Lung (tissue), 12 donors: Measurements from ENCODE around the gene PSMB5. TPM values are rescaled to one million over a fixed set of nuclear protein-coding genes. Genes with fewer than 3 reads are reported as not detected.
A peak's percentile ranks its signal among the peaks of the same experiment; 100 is the strongest.

Source experiments
- ATAC-seq: fragments of 200-7000 bp; cut with Tn5 transposase; one replicate; pipeline ENCODE4 v1.9.1; 2020; ENCODE audit warnings: moderate number of reproducible peaks; ENCODE audit not compliant: insufficient read depth, low FRiP score
- DNase-seq, 3 donors: peaks; one replicate each; pipeline ENCODE4 v3.0.0-alpha.2; 2013 to 2017
- H3K27ac ChIP-seq, 2 donors: one replicate each; pipeline ENCODE4 v1.5.1; 2013; ENCODE audit warnings: mild to moderate bottlenecking in 2 of 2, moderate library complexity in 2 of 2, control low read depth in 1 of 2, inconsistent platforms in 1 of 2, low read depth in 1 of 2, low read length in 1 of 2
- H3K27me3 ChIP-seq, 3 donors: one replicate each; pipeline ENCODE4 v1.5.1; 2013; ENCODE audit warnings: low read length in 2 of 3; ENCODE audit not compliant: control insufficient read depth in 3 of 3, insufficient read depth in 3 of 3
- H3K36me3 ChIP-seq, 4 donors: one replicate each; pipeline ENCODE4 v1.5.1; 2013; ENCODE audit warnings: low read length in 4 of 4, mild to moderate bottlenecking in 1 of 4, moderate library complexity in 1 of 4; ENCODE audit not compliant: control insufficient read depth in 4 of 4, insufficient read depth in 4 of 4
- H3K4me1 ChIP-seq, 5 donors: one replicate each; pipeline ENCODE4 v1.5.1; 2013; ENCODE audit warnings: low read length in 5 of 5, mild to moderate bottlenecking in 2 of 5, moderate library complexity in 1 of 5; ENCODE audit not compliant: control insufficient read depth in 5 of 5, insufficient read depth in 5 of 5
- H3K4me3 ChIP-seq: one replicate; pipeline ENCODE4 v1.5.1; 2013; ENCODE audit warnings: mild to moderate bottlenecking, control low read depth, moderate library complexity
- H3K9ac ChIP-seq, 2 donors: one replicate each; pipeline ENCODE4 v1.5.1; 2013; ENCODE audit warnings: low read length in 2 of 2, control low read depth in 1 of 2; ENCODE audit not compliant: insufficient read depth in 1 of 2
- H3K9me3 ChIP-seq, 4 donors: one replicate each; pipeline ENCODE4 v1.5.1; 2013; ENCODE audit warnings: low read length in 3 of 4, mild to moderate bottlenecking in 1 of 4, moderate library complexity in 1 of 4; ENCODE audit not compliant: control insufficient read depth in 4 of 4, insufficient read depth in 3 of 4
- CTCF ChIP-seq: IDR thresholded peaks from 2 replicates; pipeline ENCODE4 v1.5.1; 2012; ENCODE audit warnings: mild to moderate bottlenecking; ENCODE audit errors: control extremely low read depth, extremely low read depth
- WGBS, 2 donors: extraction: QIAGEN DNeasy Blood & Tissue Kit; methylation state at CpG; one replicate each; pipeline ENCODE4 v1.1.7; 2013; 5-methylcytosine and 5-hydroxymethylcytosine counted together
- polyA plus RNA-seq, 2 donors: library from polyadenylated mRNA; stranded (reverse); fragments of 200-250 nt; gene quantifications; one replicate each; pipeline ENCODE4 v1.2.1, GENCODE V29; 2013
- total RNA-seq, 2 donors: library from RNA; depleted of rRNA in 1 of 2; stranded (reverse); fragments of >200 nt in 1 of 2; gene quantifications; one replicate each; pipeline ENCODE4 v1.2.1, GENCODE V29; 2014 to 2021
- donor health status: control.
- donor health status: control.
- donor health status: Bipolar disorder and iron deficiency.
- donor health status: healthy.
- donor health status: DM: yes; HTN: yes; CAD: no.

PSMB5 gene
- total and polyA plus RNA-seq, 4 donors, result 64.8 to 147 (median 101) TPM

- ATAC-seq, result no peak
- H3K9ac ChIP-seq, result peak overlapping the region in 1 of 2 donors; percentile 84
- H3K9me3 ChIP-seq, result no peaks in the 10 kb centered on the region
- no peak for TF ChIP-seq CTCF
- H3K4me1 ChIP-seq, result peaks cover 0 to 47% (median 23%) of the 10 kb centered on the region in 5 donors
- 56 to 70% methylated on average over 8 of the region's 8 CpGs for WGBS, 2 donors
- DNase-seq, result no peak
- peaks cover 0 to 13% (median 2%) of the 10 kb centered on the region in 4 donors for H3K36me3 ChIP-seq
- H3K27me3 ChIP-seq, result no peaks in the 10 kb centered on the region
- peak overlapping the region; percentile 70 to 94 for H3K27ac ChIP-seq
- H3K4me3 ChIP-seq, result peak overlapping the region; percentile 20
Observed at GRCh38 chr14:22979748-22980392, 54.8 kb downstream of the PSMB5 start.

- peaks cover 0 to 47% (median 23%) of the 10 kb centered on the region in 5 donors for H3K4me1 ChIP-seq
- H3K4me3 ChIP-seq, result peak overlapping the region; percentile 20
- DNase-seq, result no peak
- peaks cover 0 to 17% (median 4%) of the 10 kb centered on the region in 4 donors for H3K36me3 ChIP-seq
- H3K9ac ChIP-seq, result peak overlapping the region in 1 of 2 donors; percentile 84
- 66 to 85% methylated on average over 5 of the region's 5 CpGs for WGBS, 2 donors
- peak overlapping the region; percentile 10 to 94 for H3K27ac ChIP-seq
- TF ChIP-seq CTCF, result no peak
- no peaks in the 10 kb centered on the region for H3K9me3 ChIP-seq
- no peak for ATAC-seq
- no peaks in the 10 kb centered on the region for H3K27me3 ChIP-seq
Observed at GRCh38 chr14:22978981-22979671, 55.6 kb downstream of the PSMB5 start.

GRCh38 chr14:22978487-22978837, 56.2 kb downstream of the PSMB5 start:
- Histone ChIP-seq H3K27me3 (no peaks in the 10 kb centered on the region), H3K4me1 (peaks cover 0 to 46% (median 23%) of the 10 kb centered on the region in 5 donors), H3K36me3 (peaks cover 0 to 21% (median 6%) of the 10 kb centered on the region in 4 donors), H3K27ac (peak overlapping the region in 1 of 2 donors; percentile 94), H3K4me3 (no peak overlapping the region), H3K9me3 (no peaks in the 10 kb centered on the region), H3K9ac (peak overlapping the region in 1 of 2 donors; percentile 51)
- 60 to 75% methylated on average over 3 of the region's 3 CpGs for WGBS, 2 donors
- no peak for DNase-seq
- ATAC-seq, result no peak
- TF ChIP-seq CTCF, result no peak
